ENCODE results near the gene STAC2. TPM values are rescaled to one million over a fixed set of nuclear protein-coding genes. Genes with fewer than 3 reads are reported as not detected.

STAC2 gene
- total and polyA plus RNA-seq, 5 donors from 2014 or later = not detected

- H3K4me1 ChIP-seq (ENCODE audit: control insufficient read depth, insufficient read depth, low read length, poor library complexity, severe bottlenecking) = peaks cover 57% of the 10 kb centered on the region
- H3K27ac ChIP-seq (ENCODE audit: insufficient read depth, low read length, poor library complexity, severe bottlenecking) = peak overlapping the region; percentile 99
- H3K27me3 ChIP-seq (ENCODE audit: control insufficient read depth, insufficient read depth, low read length) = no peaks in the 10 kb centered on the region
- ATAC-seq (ENCODE audit: low read depth in 2 of 2) (no peak), DNase-seq (no peak)
- Mint-ChIP-seq H3K4me1 (peaks cover 13 to 65% (median 32%) of the 10 kb centered on the region in 4 donors), H3K9me3 (no peaks in the 10 kb centered on the region), H3K27ac (peak overlapping the region; percentile 98 to 100 (median 99)), H3K4me3 (peak overlapping the region; percentile 89 to 97 (median 95)), H3K27me3 (peaks cover 7% of the 10 kb centered on the region), H3K36me3 (peaks cover 25% of the 10 kb centered on the region)
- H3K4me3 ChIP-seq (ENCODE audit: low read depth, low read length) = peak overlapping the region; percentile 99
- no peaks in the 10 kb centered on the region for H3K9me3 ChIP-seq (ENCODE audit: control insufficient read depth in 2 of 2, low read length in 2 of 2)
- peaks cover 36% of the 10 kb centered on the region for H3K36me3 ChIP-seq (ENCODE audit: control insufficient read depth, insufficient read depth, low read length)
Measured at GRCh38 chr17:39200957-39201510, 24.7 kb downstream of the STAC2 start.

- Histone ChIP-seq H3K27ac (ENCODE audit: insufficient read depth, low read length, poor library complexity, severe bottlenecking) (peak within 1 kb of the TSS; percentile 99), H3K9me3 (ENCODE audit: control insufficient read depth in 2 of 2, low read length in 2 of 2) (no peaks in the 10 kb centered on the region), H3K4me3 (ENCODE audit: low read depth, low read length) (peak within 1 kb of the TSS; percentile 99), H3K4me1 (ENCODE audit: control insufficient read depth, insufficient read depth, low read length, poor library complexity, severe bottlenecking) (peaks cover 63% of the 10 kb centered on the region), H3K36me3 (ENCODE audit: control insufficient read depth, insufficient read depth, low read length) (peaks cover 36% of the 10 kb centered on the region), H3K27me3 (ENCODE audit: control insufficient read depth, insufficient read depth, low read length) (no peaks in the 10 kb centered on the region)
- peaks cover 13 to 73% (median 36%) of the 10 kb centered on the region in 4 donors for H3K4me1 Mint-ChIP-seq
- H3K4me3 Mint-ChIP-seq = peak within 1 kb of the TSS; percentile 89 to 97 (median 95)
- DNase-seq = peak in 1 of 3 donors; percentile 74
- peak; percentile 78 to 79 for ATAC-seq (ENCODE audit: low read depth in 2 of 2)
- H3K27ac Mint-ChIP-seq = peak within 1 kb of the TSS; percentile 98 to 100 (median 99)
- H3K27me3 Mint-ChIP-seq = peaks cover 7% of the 10 kb centered on the region
- no peaks in the 10 kb centered on the region for H3K9me3 Mint-ChIP-seq
- H3K36me3 Mint-ChIP-seq = peaks cover 25% of the 10 kb centered on the region
Measured at GRCh38 chr17:39200070-39200879, 25.5 kb downstream of the STAC2 start, which contains the start of gene RPL19. TSS of gene RPL19 (plus strand) at chr17:39200283. CDS start at chr17:39200345, 62 bp downstream.

GRCh38 chr17:39199820-39200069 is 26.0 kb downstream of the STAC2 start:
- Mint-ChIP-seq H3K27ac (peak overlapping the region; percentile 98 to 100 (median 99)), H3K27me3 (peaks cover 7% of the 10 kb centered on the region), H3K36me3 (peaks cover 21% of the 10 kb centered on the region), H3K4me3 (peak overlapping the region; percentile 89 to 97 (median 95)), H3K4me1 (peaks cover 13 to 73% (median 37%) of the 10 kb centered on the region in 4 donors), H3K9me3 (no peaks in the 10 kb centered on the region)
- Histone ChIP-seq H3K27ac (ENCODE audit: insufficient read depth, low read length, poor library complexity, severe bottlenecking) (peak overlapping the region; percentile 99), H3K9me3 (ENCODE audit: control insufficient read depth in 2 of 2, low read length in 2 of 2) (no peaks in the 10 kb centered on the region), H3K4me3 (ENCODE audit: low read depth, low read length) (peak overlapping the region; percentile 99), H3K4me1 (ENCODE audit: control insufficient read depth, insufficient read depth, low read length, poor library complexity, severe bottlenecking) (peaks cover 63% of the 10 kb centered on the region), H3K27me3 (ENCODE audit: control insufficient read depth, insufficient read depth, low read length) (no peaks in the 10 kb centered on the region), H3K36me3 (ENCODE audit: control insufficient read depth, insufficient read depth, low read length) (peaks cover 30% of the 10 kb centered on the region)
- peak; percentile 64 to 66 for ATAC-seq (ENCODE audit: low read depth in 2 of 2)
- peak; percentile 82 to 95 (median 93) for DNase-seq

GRCh38 chr17:39198186-39198566 is 27.6 kb downstream of the STAC2 start:
- H3K4me1 ChIP-seq (ENCODE audit: control insufficient read depth, insufficient read depth, low read length, poor library complexity, severe bottlenecking) = peaks cover 63% of the 10 kb centered on the region
- peaks cover 14% of the 10 kb centered on the region for H3K36me3 Mint-ChIP-seq
- H3K9me3 ChIP-seq (ENCODE audit: control insufficient read depth in 2 of 2, low read length in 2 of 2) = no peaks in the 10 kb centered on the region
- ATAC-seq (ENCODE audit: low read depth in 2 of 2) (no peak), DNase-seq (no peak)
- peaks cover 7% of the 10 kb centered on the region for H3K27me3 Mint-ChIP-seq
- no peaks in the 10 kb centered on the region for H3K27me3 ChIP-seq (ENCODE audit: control insufficient read depth, insufficient read depth, low read length)
- peaks cover 13 to 70% (median 47%) of the 10 kb centered on the region in 4 donors for H3K4me1 Mint-ChIP-seq
- peak overlapping the region; percentile 70 for H3K27ac ChIP-seq (ENCODE audit: insufficient read depth, low read length, poor library complexity, severe bottlenecking)
- peaks cover 19% of the 10 kb centered on the region for H3K36me3 ChIP-seq (ENCODE audit: control insufficient read depth, insufficient read depth, low read length)
- H3K27ac Mint-ChIP-seq = peak overlapping the region; percentile 55 to 100 (median 99)
- no peak overlapping the region for H3K4me3 ChIP-seq (ENCODE audit: low read depth, low read length)
- H3K4me3 Mint-ChIP-seq = peak overlapping the region; percentile 89 to 97 (median 95)
- H3K9me3 Mint-ChIP-seq = no peaks in the 10 kb centered on the region

- Mint-ChIP-seq H3K27me3 (peaks cover 7% of the 10 kb centered on the region), H3K9me3 (no peaks in the 10 kb centered on the region), H3K4me3 (peak within 1 kb of the TSS; percentile 89 to 97 (median 95)), H3K36me3 (peaks cover 16% of the 10 kb centered on the region), H3K27ac (peak within 1 kb of the TSS; percentile 78 to 100 (median 99)), H3K4me1 (peaks cover 10 to 69% (median 45%) of the 10 kb centered on the region in 4 donors)
- ATAC-seq (ENCODE audit: low read depth in 2 of 2) = peak; percentile 17 to 20
- Histone ChIP-seq H3K4me3 (ENCODE audit: low read depth, low read length) (peak within 1 kb of the TSS; percentile 41), H3K27ac (ENCODE audit: insufficient read depth, low read length, poor library complexity, severe bottlenecking) (peak within 1 kb of the TSS; percentile 70), H3K4me1 (ENCODE audit: control insufficient read depth, insufficient read depth, low read length, poor library complexity, severe bottlenecking) (peaks cover 60% of the 10 kb centered on the region), H3K36me3 (ENCODE audit: control insufficient read depth, insufficient read depth, low read length) (peaks cover 15% of the 10 kb centered on the region), H3K9me3 (ENCODE audit: control insufficient read depth in 2 of 2, low read length in 2 of 2) (no peaks in the 10 kb centered on the region), H3K27me3 (ENCODE audit: control insufficient read depth, insufficient read depth, low read length) (no peaks in the 10 kb centered on the region)
- peak; percentile 51 to 76 (median 72) for DNase-seq
Measured at GRCh38 chr17:39197380-39198185, 28.2 kb downstream of the STAC2 start, which contains the start of gene CACNB1. TSS of gene CACNB1 (minus strand) at chr17:39197669. CDS start at chr17:39197495, 174 bp downstream.

- no peaks in the 10 kb centered on the region for H3K9me3 Mint-ChIP-seq
- Histone ChIP-seq H3K27ac (ENCODE audit: insufficient read depth, low read length, poor library complexity, severe bottlenecking) (peak overlapping the region; percentile 70), H3K36me3 (ENCODE audit: control insufficient read depth, insufficient read depth, low read length) (peaks cover 14% of the 10 kb centered on the region), H3K4me3 (ENCODE audit: low read depth, low read length) (no peak overlapping the region), H3K27me3 (ENCODE audit: control insufficient read depth, insufficient read depth, low read length) (no peaks in the 10 kb centered on the region), H3K4me1 (ENCODE audit: control insufficient read depth, insufficient read depth, low read length, poor library complexity, severe bottlenecking) (peaks cover 52% of the 10 kb centered on the region), H3K9me3 (ENCODE audit: control insufficient read depth in 2 of 2, low read length in 2 of 2) (no peaks in the 10 kb centered on the region)
- H3K4me1 Mint-ChIP-seq = peaks cover 7 to 61% (median 39%) of the 10 kb centered on the region in 4 donors
- H3K27me3 Mint-ChIP-seq = peaks cover 7% of the 10 kb centered on the region
- H3K4me3 Mint-ChIP-seq = peak overlapping the region; percentile 81 to 94 (median 86)
- peaks cover 18% of the 10 kb centered on the region for H3K36me3 Mint-ChIP-seq
- DNase-seq (peak in 1 of 3 donors; percentile 18), ATAC-seq (ENCODE audit: low read depth in 2 of 2) (no peak)
- H3K27ac Mint-ChIP-seq = peak overlapping the region in 2 of 3 donors; percentile 48 to 78
Measured at GRCh38 chr17:39196808-39197291, 28.9 kb downstream of the STAC2 start.

GRCh38 chr17:39196241-39196807 is 29.4 kb downstream of the STAC2 start:
- peaks cover 7 to 56% (median 37%) of the 10 kb centered on the region in 4 donors for H3K4me1 Mint-ChIP-seq
- Histone ChIP-seq H3K27ac (ENCODE audit: insufficient read depth, low read length, poor library complexity, severe bottlenecking) (no peak overlapping the region), H3K9me3 (ENCODE audit: control insufficient read depth in 2 of 2, low read length in 2 of 2) (no peaks in the 10 kb centered on the region), H3K4me1 (ENCODE audit: control insufficient read depth, insufficient read depth, low read length, poor library complexity, severe bottlenecking) (peaks cover 47% of the 10 kb centered on the region), H3K36me3 (ENCODE audit: control insufficient read depth, insufficient read depth, low read length) (peaks cover 16% of the 10 kb centered on the region), H3K27me3 (ENCODE audit: control insufficient read depth, insufficient read depth, low read length) (no peaks in the 10 kb centered on the region), H3K4me3 (ENCODE audit: low read depth, low read length) (peak overlapping the region; percentile 41)
- peak overlapping the region; percentile 15 to 81 (median 63) for H3K27ac Mint-ChIP-seq
- peaks cover 7% of the 10 kb centered on the region for H3K27me3 Mint-ChIP-seq
- ATAC-seq (ENCODE audit: low read depth in 2 of 2) (no peak), DNase-seq (no peak)
- H3K4me3 Mint-ChIP-seq = peak overlapping the region; percentile 81 to 91 (median 84)
- no peaks in the 10 kb centered on the region for H3K9me3 Mint-ChIP-seq
- H3K36me3 Mint-ChIP-seq = peaks cover 19% of the 10 kb centered on the region

Measured in CD4-positive, CD25-positive, alpha-beta regulatory T cell (primary cell).